Measurements from ENCODE around the gene LSR.

Gene LSR

DNA sequence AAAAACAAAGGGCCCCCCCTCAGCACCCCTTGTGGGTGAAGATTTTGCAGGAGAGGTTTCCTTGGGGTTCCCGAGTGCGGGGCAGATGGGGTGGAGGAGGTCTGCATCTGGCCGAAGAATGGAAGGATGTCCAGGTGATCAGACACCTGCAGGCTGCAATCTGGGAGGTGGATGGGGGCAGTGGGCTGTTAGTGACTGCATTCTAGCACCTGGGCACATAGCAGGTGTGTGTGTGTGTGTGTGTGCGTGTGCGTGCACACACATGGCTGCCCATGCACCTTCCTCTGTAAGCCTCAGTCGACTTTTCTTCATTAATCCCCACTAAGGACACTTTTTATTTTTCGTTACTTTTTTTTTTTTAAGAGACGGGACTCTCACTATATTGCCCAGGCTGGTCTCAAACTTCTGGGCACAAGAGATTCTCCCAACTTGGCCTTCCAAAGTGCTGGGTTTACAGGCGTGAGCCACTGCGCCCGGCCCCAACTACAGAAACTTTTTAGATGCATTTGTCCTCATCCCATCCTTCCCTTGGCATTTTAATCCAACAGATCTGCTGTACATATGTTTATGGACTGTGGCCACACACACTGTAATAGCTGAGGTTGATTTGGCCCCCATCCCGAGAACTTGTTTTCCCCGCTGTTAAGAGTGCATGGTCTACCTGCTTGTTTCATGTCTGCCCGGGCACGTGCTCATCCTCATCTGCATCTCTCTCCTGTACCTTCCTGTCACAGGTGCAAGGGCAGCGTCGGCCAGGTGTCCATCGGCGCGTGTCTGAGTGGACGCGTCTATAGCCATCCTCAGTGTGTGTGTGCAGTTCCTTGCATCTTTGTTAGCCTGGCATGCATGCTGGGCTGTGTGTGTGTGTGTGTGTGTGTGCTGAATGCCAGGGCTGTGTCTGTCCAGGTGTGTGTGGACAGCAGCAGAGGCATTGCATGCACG lies 43.9 kb downstream of the LSR start:
- DNase-seq (ENCODE audit: low read depth in 1 of 2, low spot score in 1 of 2), result no peak
- TF ChIP-seq GABPA (IDR thresholded peaks at IDR 0.05; ENCODE audit: low read depth), result no peak
- TF ChIP-seq POLR2AphosphoS5 (IDR thresholded peaks at IDR 0.05; ENCODE audit: low read depth), result no peak
- no peaks in the 10 kb centered on the region for H3K27me3 ChIP-seq (ENCODE audit: insufficient read depth, poor library complexity, severe bottlenecking)
- no peak overlapping the region for H3K4me3 ChIP-seq (replicated peaks; ENCODE audit: insufficient read depth, low read length)
- H3K27ac ChIP-seq (replicated peaks), result no peak overlapping the region

DNA sequence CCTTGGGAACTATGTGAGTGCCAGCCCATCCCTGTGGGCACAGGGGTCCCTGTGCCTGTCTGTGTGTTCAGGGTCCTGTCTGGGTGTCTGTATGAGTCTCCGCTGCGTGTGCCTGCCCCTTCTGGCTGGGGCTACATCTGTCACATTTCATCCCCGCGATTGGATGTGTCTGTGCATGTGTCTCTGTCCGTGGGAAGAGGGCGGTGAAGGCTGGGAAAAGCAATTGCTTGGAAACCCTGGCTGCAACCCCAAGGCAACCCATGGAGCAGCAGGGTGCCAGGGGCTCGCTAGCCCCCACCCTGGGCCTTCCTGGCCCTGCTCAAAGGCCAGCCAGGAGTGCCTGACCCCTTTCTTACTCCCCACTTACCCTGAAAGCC lies 44.5 kb downstream of the LSR start:
- no peak overlapping the region for H3K27ac ChIP-seq (replicated peaks)
- no peak overlapping the region for H3K4me3 ChIP-seq (replicated peaks; ENCODE audit: insufficient read depth, low read length)
- no peaks in the 10 kb centered on the region for H3K27me3 ChIP-seq (ENCODE audit: insufficient read depth, poor library complexity, severe bottlenecking)
- no peak for DNase-seq (ENCODE audit: low read depth in 1 of 2, low spot score in 1 of 2)
- TF ChIP-seq, protein P1, sequence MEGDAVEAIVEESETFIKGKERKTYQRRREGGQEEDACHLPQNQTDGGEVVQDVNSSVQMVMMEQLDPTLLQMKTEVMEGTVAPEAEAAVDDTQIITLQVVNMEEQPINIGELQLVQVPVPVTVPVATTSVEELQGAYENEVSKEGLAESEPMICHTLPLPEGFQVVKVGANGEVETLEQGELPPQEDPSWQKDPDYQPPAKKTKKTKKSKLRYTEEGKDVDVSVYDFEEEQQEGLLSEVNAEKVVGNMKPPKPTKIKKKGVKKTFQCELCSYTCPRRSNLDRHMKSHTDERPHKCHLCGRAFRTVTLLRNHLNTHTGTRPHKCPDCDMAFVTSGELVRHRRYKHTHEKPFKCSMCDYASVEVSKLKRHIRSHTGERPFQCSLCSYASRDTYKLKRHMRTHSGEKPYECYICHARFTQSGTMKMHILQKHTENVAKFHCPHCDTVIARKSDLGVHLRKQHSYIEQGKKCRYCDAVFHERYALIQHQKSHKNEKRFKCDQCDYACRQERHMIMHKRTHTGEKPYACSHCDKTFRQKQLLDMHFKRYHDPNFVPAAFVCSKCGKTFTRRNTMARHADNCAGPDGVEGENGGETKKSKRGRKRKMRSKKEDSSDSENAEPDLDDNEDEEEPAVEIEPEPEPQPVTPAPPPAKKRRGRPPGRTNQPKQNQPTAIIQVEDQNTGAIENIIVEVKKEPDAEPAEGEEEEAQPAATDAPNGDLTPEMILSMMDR (IDR thresholded peaks at IDR 0.05; ENCODE audit: insufficient read depth, low read length), result no peak
- no peak for TF ChIP-seq SPI1 (IDR thresholded peaks at IDR 0.05; ENCODE audit: borderline replicate concordance, low read depth)
- no peak for TF ChIP-seq POLR2AphosphoS5 (IDR thresholded peaks at IDR 0.05; ENCODE audit: low read depth)
- TF ChIP-seq, protein P2, sequence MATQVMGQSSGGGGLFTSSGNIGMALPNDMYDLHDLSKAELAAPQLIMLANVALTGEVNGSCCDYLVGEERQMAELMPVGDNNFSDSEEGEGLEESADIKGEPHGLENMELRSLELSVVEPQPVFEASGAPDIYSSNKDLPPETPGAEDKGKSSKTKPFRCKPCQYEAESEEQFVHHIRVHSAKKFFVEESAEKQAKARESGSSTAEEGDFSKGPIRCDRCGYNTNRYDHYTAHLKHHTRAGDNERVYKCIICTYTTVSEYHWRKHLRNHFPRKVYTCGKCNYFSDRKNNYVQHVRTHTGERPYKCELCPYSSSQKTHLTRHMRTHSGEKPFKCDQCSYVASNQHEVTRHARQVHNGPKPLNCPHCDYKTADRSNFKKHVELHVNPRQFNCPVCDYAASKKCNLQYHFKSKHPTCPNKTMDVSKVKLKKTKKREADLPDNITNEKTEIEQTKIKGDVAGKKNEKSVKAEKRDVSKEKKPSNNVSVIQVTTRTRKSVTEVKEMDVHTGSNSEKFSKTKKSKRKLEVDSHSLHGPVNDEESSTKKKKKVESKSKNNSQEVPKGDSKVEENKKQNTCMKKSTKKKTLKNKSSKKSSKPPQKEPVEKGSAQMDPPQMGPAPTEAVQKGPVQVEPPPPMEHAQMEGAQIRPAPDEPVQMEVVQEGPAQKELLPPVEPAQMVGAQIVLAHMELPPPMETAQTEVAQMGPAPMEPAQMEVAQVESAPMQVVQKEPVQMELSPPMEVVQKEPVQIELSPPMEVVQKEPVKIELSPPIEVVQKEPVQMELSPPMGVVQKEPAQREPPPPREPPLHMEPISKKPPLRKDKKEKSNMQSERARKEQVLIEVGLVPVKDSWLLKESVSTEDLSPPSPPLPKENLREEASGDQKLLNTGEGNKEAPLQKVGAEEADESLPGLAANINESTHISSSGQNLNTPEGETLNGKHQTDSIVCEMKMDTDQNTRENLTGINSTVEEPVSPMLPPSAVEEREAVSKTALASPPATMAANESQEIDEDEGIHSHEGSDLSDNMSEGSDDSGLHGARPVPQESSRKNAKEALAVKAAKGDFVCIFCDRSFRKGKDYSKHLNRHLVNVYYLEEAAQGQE (IDR thresholded peaks at IDR 0.05; ENCODE audit: insufficient replicate concordance, low read depth), result no peak
- TF ChIP-seq GABPA (IDR thresholded peaks at IDR 0.05; ENCODE audit: low read depth), result no peak

DNA sequence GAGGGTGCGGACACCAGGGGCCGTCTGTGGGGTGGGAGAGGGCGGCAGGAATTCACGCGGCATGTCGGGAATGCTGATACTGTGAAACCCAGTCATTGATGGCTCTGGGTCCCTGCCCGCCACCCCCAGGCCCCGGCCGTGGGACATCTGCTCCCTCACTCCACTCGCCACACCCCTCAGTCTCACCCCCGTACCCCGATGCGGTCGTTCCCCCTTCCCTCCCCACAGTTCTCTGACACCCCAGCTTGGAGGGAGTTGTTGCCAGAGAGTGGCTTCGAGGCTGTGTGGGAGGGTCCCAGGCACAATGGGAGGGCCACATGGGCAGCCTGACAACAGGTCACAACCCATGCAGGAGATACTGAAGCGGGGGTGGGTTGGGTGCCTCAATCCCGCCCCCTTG lies 45.0 kb downstream of the LSR start:
- Histone ChIP-seq H3K27me3 (ENCODE audit: insufficient read depth, poor library complexity, severe bottlenecking) (no peaks in the 10 kb centered on the region), H3K27ac (replicated peaks) (no peak overlapping the region), H3K4me3 (replicated peaks; ENCODE audit: insufficient read depth, low read length) (no peak overlapping the region)
- DNase-seq (ENCODE audit: low read depth in 1 of 2, low spot score in 1 of 2), result no peak
- TF ChIP-seq SPI1 (IDR thresholded peaks at IDR 0.05; ENCODE audit: borderline replicate concordance, low read depth) (no peak), GABPA (IDR thresholded peaks at IDR 0.05; ENCODE audit: low read depth) (no peak)
- TF ChIP-seq, protein P2 (IDR thresholded peaks at IDR 0.05; ENCODE audit: insufficient replicate concordance, low read depth), result no peak

DNA sequence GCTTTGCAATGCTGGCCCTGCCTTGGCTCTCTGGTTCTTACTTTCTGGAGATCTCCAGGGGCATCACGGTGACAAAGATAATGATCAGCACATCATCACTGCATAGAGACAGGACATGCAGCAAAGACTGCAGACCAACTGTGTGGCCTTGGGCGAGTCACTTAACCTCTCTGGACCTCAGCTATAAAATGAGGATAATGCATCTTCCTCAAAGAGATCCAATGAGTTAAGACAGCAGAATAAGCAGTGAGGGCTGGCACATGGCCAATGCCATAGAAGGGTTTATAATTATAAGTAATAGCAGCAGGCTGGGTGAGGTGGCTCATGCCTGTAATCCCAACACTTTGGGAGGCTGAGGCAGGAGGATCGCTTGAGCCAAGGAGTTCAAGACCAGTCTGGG lies 45.5 kb downstream of the LSR start:
- Histone ChIP-seq H3K4me3 (replicated peaks; ENCODE audit: insufficient read depth, low read length) (no peak overlapping the region), H3K27me3 (ENCODE audit: insufficient read depth, poor library complexity, severe bottlenecking) (no peaks in the 10 kb centered on the region)
- TF ChIP-seq, protein P1 (IDR thresholded peaks at IDR 0.05; ENCODE audit: insufficient read depth, low read length), result no peak
- TF ChIP-seq POLR2AphosphoS5 (IDR thresholded peaks at IDR 0.05; ENCODE audit: low read depth) (no peak), GABPA (IDR thresholded peaks at IDR 0.05; ENCODE audit: low read depth) (no peak), SPI1 (IDR thresholded peaks at IDR 0.05; ENCODE audit: borderline replicate concordance, low read depth) (no peak)
- TF ChIP-seq, protein P2 (IDR thresholded peaks at IDR 0.05; ENCODE audit: insufficient replicate concordance, low read depth), result no peak

More for the DNA sequence above, 45.5 kb downstream of the LSR start:
- no peak for DNase-seq (ENCODE audit: low read depth in 1 of 2, low spot score in 1 of 2)
- no peak overlapping the region for H3K27ac ChIP-seq (replicated peaks)

Data from HL-60 (cell line).